Measurements from ENCODE around the gene ARHGDIB. TPM values are rescaled to one million over a fixed set of nuclear protein-coding genes. Genes with fewer than 3 reads are reported as not detected.

Gene ARHGDIB
- total RNA-seq, 1 donor, result 2.4 TPM

GRCh38 chr12:14975457-14975856 lies 14.1 kb upstream of the ARHGDIB start:
- no peak for TF ChIP-seq CTCF (IDR thresholded peaks at IDR 0.05; ENCODE audit: insufficient read depth, low read length)
- DNase-seq (ENCODE audit: low read depth), result no peak
- H3K4me3 ChIP-seq (ENCODE audit: low read depth, low read length), result no peak overlapping the region

GRCh38 chr12:14974633-14975032 lies 13.2 kb upstream of the ARHGDIB start:
- no peak overlapping the region for H3K4me3 ChIP-seq (ENCODE audit: low read depth, low read length)
- DNase-seq (ENCODE audit: low read depth), result no peak
- no peak for TF ChIP-seq CTCF (IDR thresholded peaks at IDR 0.05; ENCODE audit: insufficient read depth, low read length)

GRCh38 chr12:14972816-14973215 lies 11.4 kb upstream of the ARHGDIB start, which contains the start of gene PDE6H:
Gene PDE6H, plus strand, starts transcription at chr12:14973042. Its CDS starts 4,971 bp downstream, at chr12:14978013.
- no peak for DNase-seq (ENCODE audit: low read depth)
- H3K4me3 ChIP-seq (ENCODE audit: low read depth, low read length), result no peak within 1 kb of the TSS
- TF ChIP-seq CTCF (IDR thresholded peaks at IDR 0.05; ENCODE audit: insufficient read depth, low read length), result no peak

- no peak overlapping the region for H3K4me3 ChIP-seq (ENCODE audit: low read depth, low read length)
- TF ChIP-seq CTCF (IDR thresholded peaks at IDR 0.05; ENCODE audit: insufficient read depth, low read length), result no peak
- no peak for DNase-seq (ENCODE audit: low read depth)
These were observed 9.1 kb upstream of the ARHGDIB start for GRCh38 chr12:14970473-14970872.

GRCh38 chr12:14968478-14968877 lies 7.1 kb upstream of the ARHGDIB start:
- H3K4me3 ChIP-seq (ENCODE audit: low read depth, low read length), result no peak overlapping the region
- TF ChIP-seq CTCF (IDR thresholded peaks at IDR 0.05; ENCODE audit: insufficient read depth, low read length), result no peak
- DNase-seq (ENCODE audit: low read depth), result no peak

- H3K4me3 ChIP-seq (ENCODE audit: low read depth, low read length), result no peak overlapping the region
- no peak for DNase-seq (ENCODE audit: low read depth)
- no peak for TF ChIP-seq CTCF (IDR thresholded peaks at IDR 0.05; ENCODE audit: insufficient read depth, low read length)
These were observed 3.8 kb upstream of the ARHGDIB start for GRCh38 chr12:14965221-14965620.

- no peak overlapping the region for H3K4me3 ChIP-seq (ENCODE audit: low read depth, low read length)
- TF ChIP-seq CTCF (IDR thresholded peaks at IDR 0.05; ENCODE audit: insufficient read depth, low read length), result no peak
- DNase-seq (ENCODE audit: low read depth), result no peak
These were observed 3.0 kb upstream of the ARHGDIB start for GRCh38 chr12:14964406-14964805.
